K562 treated with DMSO at 1 percent for 4 hours (cell line): ENCODE data around the gene BCL2L14. TPM values are rescaled to one million over a fixed set of nuclear protein-coding genes. Genes with fewer than 3 reads are reported as not detected.

Source experiments
- total RNA-seq: library from RNA; unstranded; fragments of 300-600 nt; gene quantifications from 2 replicates; pipeline ENCODE4 v1.2.3, GENCODE V29; 2022; ENCODE audit not compliant: insufficient read depth

BCL2L14 gene
- total RNA-seq: not detected in 2 replicates

GRCh38 chr12:12070674-12071656, at the start of gene BCL2L14:
BCL2L14 (plus strand) TSS chr12:12070939; CDS start chr12:12079306, 8,367 bp downstream.

Other genes starting within 250 kb of the BCL2L14 start
- 6.9 and 8.0 TPM in 2 replicates for gene LRP6, start 196.1 kb downstream of the BCL2L14 start, total RNA-seq